AG09319 (cell line): ENCODE measurements around the gene NCKAP5.

Experiments used
- DNase-seq: peaks from one replicate; pipeline ENCODE4 v3.0.0-alpha.2; 2010; ENCODE audit warnings: low read depth; ENCODE audit errors: extremely low read depth
- CTCF ChIP-seq: IDR thresholded peaks from 2 replicates; pipeline ENCODE4 v1.5.1; 2011; ENCODE audit warnings: low read depth, mild to moderate bottlenecking, inconsistent platforms, low read length, moderate library complexity

Gene NCKAP5

GRCh38 chr2:132883430-132883829 is 684.8 kb downstream of the NCKAP5 start:
- no peak for TF ChIP-seq CTCF
- DNase-seq = no peak

GRCh38 chr2:132881546-132881945 is 686.7 kb downstream of the NCKAP5 start:
- no peak for TF ChIP-seq CTCF
- no peak for DNase-seq

- TF ChIP-seq CTCF = no peak
- no peak for DNase-seq
Measured at GRCh38 chr2:132877923-132878322, 690.3 kb downstream of the NCKAP5 start.

GRCh38 chr2:132876745-132877391 is 691.4 kb downstream of the NCKAP5 start:
- no peak for TF ChIP-seq CTCF
- DNase-seq = no peak

- TF ChIP-seq CTCF = no peak
- DNase-seq = no peak
Measured at GRCh38 chr2:132875193-132875592, 693.1 kb downstream of the NCKAP5 start.

GRCh38 chr2:132873738-132874137 is 694.5 kb downstream of the NCKAP5 start:
- no peak for TF ChIP-seq CTCF
- no peak for DNase-seq

GRCh38 chr2:132871831-132872230 is 696.4 kb downstream of the NCKAP5 start:
- TF ChIP-seq CTCF = no peak
- DNase-seq = no peak
